K562 (cell line): ENCODE data around the gene TRPM4. TPM values are rescaled to one million over a fixed set of nuclear protein-coding genes. Genes with fewer than 3 reads are reported as not detected.

ENCODE experiments used
- ATAC-seq: fragments of 200-7000 bp; cut with Tn5 transposase; 3 replicates; pipeline ENCODE4 v1.9.1; 2020; ENCODE audit warnings: moderate library complexity
- BruUV-seq: library from RNA; stranded (reverse); fragments of 400-500 nt; replicated peaks from 2 replicates; lab custom pipeline; 2021; lab: Mats Ljungman, UMichigan
- CTCF ChIA-PET: fragments of 300-600 bp; formaldehyde crosslinking; extraction: SDS; loops from one replicate; lab custom pipeline; 2021; ENCODE audit warnings: low intra/inter-chr PET ratio; lab: Yijun Ruan, JAX
- POLR2A ChIA-PET: fragments of 300-600, 350-650 bp; sonication (Branson Sonifier 250); formaldehyde crosslinking; extraction: SDS; loops from one replicate; lab custom pipeline; 2021; ENCODE audit warnings: antibody characterized with exemption, inconsistent platforms; lab: Yijun Ruan, JAX
- DNase-seq, 4 experiments: peaks; one replicate each; pipeline versions ENCODE4 v3.0.0 to v3.0.0-alpha.2; 2011 to 2018; ENCODE audit warnings: low spot score in 3 of 4, mixed read lengths in 3 of 4; ENCODE audit errors: extremely low read depth in 1 of 4
- FAIRE-seq: peaks from 2 replicates; lab custom pipeline; 2011; peaks lifted over from hg19 to GRCh38; lab: Jason Lieb, UNC
- H2AFZ ChIP-seq: 2 replicates; pipeline ENCODE4 v1.6.0; 2011; ENCODE audit warnings: low read depth, low read length, control low read depth, inconsistent platforms
- H3K27ac ChIP-seq: fragments of 200-600 bp; 3 replicates; pipeline ENCODE4 v1.8.0; 2011; ENCODE audit warnings: low read depth, mild to moderate bottlenecking, control low read depth, inconsistent platforms, low read length, moderate library complexity, mixed read lengths; ENCODE audit errors: extremely low read depth
- H3K27me3 ChIP-seq, 2 experiments: fragments of 300-600 bp in 1 of 2; 2 replicates in 1 of 2; 3 replicates in 1 of 2; pipeline versions ENCODE4 v1.6.0 to v1.8.0; 2011; ENCODE audit warnings: inconsistent platforms in 2 of 2, low read length in 2 of 2, mild to moderate bottlenecking in 1 of 2, mixed read lengths in 1 of 2, moderate library complexity in 1 of 2; ENCODE audit not compliant: control insufficient read depth in 2 of 2, insufficient read depth in 2 of 2
- H3K36me3 ChIP-seq: fragments of 300-600 bp; 3 replicates; pipeline ENCODE4 v1.8.0; 2011; ENCODE audit warnings: mild to moderate bottlenecking, low read length, inconsistent platforms; ENCODE audit not compliant: control insufficient read depth, insufficient read depth
- H3K4me1 ChIP-seq, 2 experiments: fragments of 200-600 bp in 1 of 2; replicated peaks in 1 of 2; 2 replicates in 1 of 2; 3 replicates in 1 of 2; pipeline versions ENCODE4 v1.5.1 to v1.8.0; 2011; ENCODE audit warnings: inconsistent platforms in 2 of 2, low read length in 2 of 2, mild to moderate bottlenecking in 1 of 2, mixed read lengths in 1 of 2, moderate library complexity in 1 of 2; ENCODE audit not compliant: control insufficient read depth in 2 of 2, insufficient read depth in 2 of 2
- H3K4me2 ChIP-seq: 2 replicates; pipeline ENCODE4 v1.6.1; 2011; ENCODE audit warnings: low read length, control low read depth, inconsistent platforms, mixed read lengths; ENCODE audit not compliant: insufficient read depth
- H3K4me3 ChIP-seq: fragments of 200-600 bp; sonication (generic), shearing (Covaris generic); 2 replicates; pipeline ENCODE4 v1.5.1; 2016; ENCODE audit warnings: control low read depth, inconsistent platforms
- H3K79me2 ChIP-seq: fragments of 200-600 bp; 3 replicates; pipeline ENCODE4 v1.8.0; 2011; ENCODE audit warnings: low read length, inconsistent platforms; ENCODE audit not compliant: control insufficient read depth, insufficient read depth
- H3K9ac ChIP-seq, 2 experiments: 2 replicates each; pipeline versions ENCODE4 v1.6.0 to v1.6.1; 2011; ENCODE audit warnings: low read depth in 2 of 2, low read length in 2 of 2, control low read depth in 1 of 2, inconsistent platforms in 1 of 2, mild to moderate bottlenecking in 1 of 2, mixed read lengths in 1 of 2; ENCODE audit not compliant: insufficient read depth in 1 of 2
- H3K9me1 ChIP-seq: one replicate; pipeline ENCODE4 v1.6.0; 2011; ENCODE audit warnings: inconsistent platforms, mild to moderate bottlenecking, low read length, moderate library complexity; ENCODE audit not compliant: control insufficient read depth, insufficient read depth
- H3K9me3 ChIP-seq: replicated peaks from 2 replicates; pipeline ENCODE4 v1.5.1; 2011; ENCODE audit warnings: low read depth, low read length, inconsistent platforms; ENCODE audit not compliant: control insufficient read depth, insufficient read depth
- H4K20me1 ChIP-seq: replicated peaks from 2 replicates; pipeline ENCODE4 v1.6.1; 2011; ENCODE audit warnings: low read length, inconsistent platforms, mixed read lengths; ENCODE audit not compliant: control insufficient read depth, insufficient read depth
- BRD4 ChIP-seq: fragments of 200-600 bp; sonication (generic); IDR thresholded peaks from 2 replicates; pipeline ENCODE4 v1.6.1; 2017; ENCODE audit warnings: inconsistent platforms
- CAMTA2 ChIP-seq: fragments of 250-450 bp; sonication (Bioruptor Pico); conservative IDR thresholded peaks from 2 replicates; pipeline ENCODE4 v1.5.1; 2022
- CBX5 ChIP-seq: IDR thresholded peaks from 2 replicates; pipeline ENCODE4 v1.6.1; 2014; ENCODE audit warnings: low read depth, borderline replicate concordance
- CREB3L1 ChIP-seq: fragments of 450-650 bp; IDR thresholded peaks from 2 replicates; pipeline ENCODE4 v1.6.1; 2014; ENCODE audit warnings: low read depth, mild to moderate bottlenecking, moderate library complexity, borderline replicate concordance
- DDX20 ChIP-seq: fragments of 450-650 bp; IDR thresholded peaks from 2 replicates; pipeline ENCODE4 v1.6.1; 2016; ENCODE audit warnings: missing genetic modification characterization, low read depth, mild to moderate bottlenecking, missing compliant biosample characterization, moderate library complexity
- DNMT1 ChIP-seq: fragments of 450-650 bp; IDR thresholded peaks from 2 replicates; pipeline ENCODE4 v1.6.1; 2016; ENCODE audit warnings: antibody characterized with exemption, mild to moderate bottlenecking
- EGR1 ChIP-seq: fragments of 450-650 bp; conservative IDR thresholded peaks from 2 replicates; pipeline ENCODE4 v1.6.1; 2017; ENCODE audit warnings: mild to moderate bottlenecking
- FOS ChIP-seq: IDR thresholded peaks from 3 replicates; pipeline ENCODE4 v1.6.1; 2011; ENCODE audit not compliant: insufficient read length; ENCODE audit errors: extremely low read depth
- GATAD2A ChIP-seq: fragments of 450-650 bp; IDR thresholded peaks from 2 replicates; pipeline ENCODE4 v1.6.1; 2017
- HIVEP1 ChIP-seq: fragments of 250-450 bp; sonication (Bioruptor Pico); IDR thresholded peaks from 2 replicates; pipeline ENCODE4 v1.4.0; 2020; ENCODE audit warnings: mild to moderate bottlenecking
- NFYB ChIP-seq: IDR thresholded peaks from 2 replicates; pipeline ENCODE4 v1.6.1; 2011; ENCODE audit warnings: mild to moderate bottlenecking, moderate library complexity; ENCODE audit not compliant: insufficient read length; ENCODE audit errors: extremely low read depth
- RB1 ChIP-seq: fragments of 450-650 bp; IDR thresholded peaks from 2 replicates; pipeline ENCODE4 v1.6.1; 2017; ENCODE audit warnings: low read depth, mild to moderate bottlenecking
- ZBTB33 ChIP-seq: sonication (generic); formaldehyde crosslinking; IDR thresholded peaks from 2 replicates; pipeline ENCODE4 v1.8.1; 2023; ENCODE audit warnings: mild to moderate bottlenecking, missing genetic modification reagents
- ZNF316 ChIP-seq: fragments of 450-650 bp; IDR thresholded peaks from 2 replicates; pipeline ENCODE4 v1.6.1; 2016
- WGBS: fragments of 100-300 bp; shearing (Covaris generic); methylation state at CpG from one replicate; pipeline ENCODE4 v1.1.6; 2016; ENCODE audit warnings: low coverage, mixed read lengths; ENCODE audit not compliant: insufficient coverage; ENCODE audit errors: missing lambda C conversion rate; 5-methylcytosine and 5-hydroxymethylcytosine counted together
- in situ Hi-C: fragments of 300-500 bp; cut with MboI; formaldehyde crosslinking; loops from 4 replicates; pipeline ENCODE4 v1.15.0; 2018; ENCODE audit warnings: inconsistent platforms, mixed read lengths
- intact Hi-C: fragments of 100-400 bp; cut with micrococcal nuclease; formaldehyde crosslinking; loops from 2 replicates; pipeline ENCODE4 v1.14.2; 2022
- polyA plus RNA-seq, 8 experiments: library from polyadenylated mRNA; depleted of rRNA in 4 of 8; stranded (reverse) in 5 of 8; unstranded in 3 of 8; fragments of >200 nt; fragmentation: Nextera tagmentation in 2 of 8; fragmentation: Illumina TruSeq in 1 of 8; extraction: Ambion mirVana in 2 of 8; extraction: Trizol in 1 of 8; gene quantifications; 2 replicates each; pipeline versions ENCODE4 v1.2.1 to v1.2.3, GENCODE V29; 2011 to 2014; ENCODE audit warnings: inconsistent platforms in 1 of 8, missing spikeins in 1 of 8
- total RNA-seq, 7 experiments: library from RNA; depleted of rRNA in 6 of 7; stranded (reverse); fragments of >200 nt in 6 of 7; fragmentation: Illumina TruSeq in 2 of 7; extraction: Trizol in 2 of 7; gene quantifications; 2 replicates each; pipeline versions ENCODE4 v1.2.1 to v1.2.3, GENCODE V29; 2011 to 2021; ENCODE audit warnings: low replicate concordance in 1 of 7
- TF ChIP-seq, protein P1 (sequence below): fragments of 450-650 bp; conservative IDR thresholded peaks from 2 replicates; pipeline ENCODE4 v1.6.1; 2016; ENCODE audit warnings: missing genetic modification characterization, low read depth, mild to moderate bottlenecking, control low read depth, missing compliant biosample characterization

Gene TRPM4
- total and polyA plus RNA-seq, 9 of the 15 experiments (the other 6 are each of a cell fraction or from before 2014, with no cell fraction given): 6.5 to 45.4 (median 15.2) TPM

GRCh38 chr19:49188626-49189200 is 31.1 kb downstream of the TRPM4 start:
- Histone ChIP-seq H3K27ac (no peak overlapping the region), H3K4me2 (no peak overlapping the region), H3K4me3 (no peak overlapping the region), H3K9me3 (peaks cover 8% of the 10 kb centered on the region; the same call in 1 of the 2 replicates), H3K79me2 (no peaks in the 10 kb centered on the region), H4K20me1 (no peaks in the 10 kb centered on the region), H3K4me1 (no peaks in the 10 kb centered on the region), H2AFZ (no peak overlapping the region), H3K36me3 (peaks cover 52% of the 10 kb centered on the region), H3K27me3 (no peaks in the 10 kb centered on the region), H3K9me1 (no peaks in the 10 kb centered on the region), H3K9ac (no peak overlapping the region)
- 88% methylated on average over 12 of the region's 21 CpGs for WGBS
- intact Hi-C loops: no loop called here
- DNase-seq (peak in 3 of 4 experiments; percentile 4), ATAC-seq (no peak), FAIRE-seq (no peak)
- TF ChIP-seq FOS (no peak), CBX5 (no peak), CREB3L1 (no peak), HIVEP1 (CRISPR knock-in tag) (no peak), ZBTB33 (CRISPR knock-in tag) (no peak), EGR1 (no peak), BRD4 (no peak), NFYB (no peak), DDX20 (tag) (no peak), GATAD2A (no peak), RB1 (no peak), CAMTA2 (CRISPR knock-in tag) (no peak), ZNF316 (no peak), DNMT1 (no peak)
- TF ChIP-seq, protein P1, sequence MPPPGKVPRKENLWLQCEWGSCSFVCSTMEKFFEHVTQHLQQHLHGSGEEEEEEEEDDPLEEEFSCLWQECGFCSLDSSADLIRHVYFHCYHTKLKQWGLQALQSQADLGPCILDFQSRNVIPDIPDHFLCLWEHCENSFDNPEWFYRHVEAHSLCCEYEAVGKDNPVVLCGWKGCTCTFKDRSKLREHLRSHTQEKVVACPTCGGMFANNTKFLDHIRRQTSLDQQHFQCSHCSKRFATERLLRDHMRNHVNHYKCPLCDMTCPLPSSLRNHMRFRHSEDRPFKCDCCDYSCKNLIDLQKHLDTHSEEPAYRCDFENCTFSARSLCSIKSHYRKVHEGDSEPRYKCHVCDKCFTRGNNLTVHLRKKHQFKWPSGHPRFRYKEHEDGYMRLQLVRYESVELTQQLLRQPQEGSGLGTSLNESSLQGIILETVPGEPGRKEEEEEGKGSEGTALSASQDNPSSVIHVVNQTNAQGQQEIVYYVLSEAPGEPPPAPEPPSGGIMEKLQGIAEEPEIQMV: no peak
- CTCF ChIA-PET: no interaction called here
- BruUV-seq: no TSS peak
- POLR2A ChIA-PET: interaction anchor here (0.6 to 1.6 kb wide), 3 partner anchors 9 to 11 kb away, joined by 3 to 5 read pairs (median 3); no protein-coding TSS in a partner anchor
- in situ Hi-C loops: no loop called here
